Ovary (tissue), 3 donors: ENCODE data around the gene RASSF8.

Source experiments
- EP300 ChIP-seq: sonication (generic); formaldehyde crosslinking; IDR thresholded peaks from one replicate; pipeline ENCODE4 v1.6.1; 2017; ENCODE audit warnings: antibody characterized with exemption
- POLR2A ChIP-seq: fragments of 450-650 bp; IDR thresholded peaks from one replicate; pipeline ENCODE4 v1.6.1; 2017; ENCODE audit warnings: antibody characterized with exemption, mild to moderate bottlenecking, moderate library complexity
- TF ChIP-seq, protein P1 (sequence below), 3 donors: fragments of 450-650 bp in 2 of 3; fragments of 200-600 bp in 1 of 3; IDR thresholded peaks; one replicate each; pipeline versions ENCODE4 v1.5.1 to v1.8.0; 2016 to 2022; ENCODE audit warnings: antibody characterized with exemption in 3 of 3, mild to moderate bottlenecking in 1 of 3
- donor health status: DM: no; HTN: no; CAD: no.

GRCh38 chr12:25975179-25975578 is 16.7 kb downstream of the RASSF8 start:
- TF ChIP-seq, protein P1, sequence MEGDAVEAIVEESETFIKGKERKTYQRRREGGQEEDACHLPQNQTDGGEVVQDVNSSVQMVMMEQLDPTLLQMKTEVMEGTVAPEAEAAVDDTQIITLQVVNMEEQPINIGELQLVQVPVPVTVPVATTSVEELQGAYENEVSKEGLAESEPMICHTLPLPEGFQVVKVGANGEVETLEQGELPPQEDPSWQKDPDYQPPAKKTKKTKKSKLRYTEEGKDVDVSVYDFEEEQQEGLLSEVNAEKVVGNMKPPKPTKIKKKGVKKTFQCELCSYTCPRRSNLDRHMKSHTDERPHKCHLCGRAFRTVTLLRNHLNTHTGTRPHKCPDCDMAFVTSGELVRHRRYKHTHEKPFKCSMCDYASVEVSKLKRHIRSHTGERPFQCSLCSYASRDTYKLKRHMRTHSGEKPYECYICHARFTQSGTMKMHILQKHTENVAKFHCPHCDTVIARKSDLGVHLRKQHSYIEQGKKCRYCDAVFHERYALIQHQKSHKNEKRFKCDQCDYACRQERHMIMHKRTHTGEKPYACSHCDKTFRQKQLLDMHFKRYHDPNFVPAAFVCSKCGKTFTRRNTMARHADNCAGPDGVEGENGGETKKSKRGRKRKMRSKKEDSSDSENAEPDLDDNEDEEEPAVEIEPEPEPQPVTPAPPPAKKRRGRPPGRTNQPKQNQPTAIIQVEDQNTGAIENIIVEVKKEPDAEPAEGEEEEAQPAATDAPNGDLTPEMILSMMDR (IDR thresholded peaks at IDR 0.05), result no peak
- TF ChIP-seq POLR2A, result no peak
- TF ChIP-seq EP300, result no peak
